ENCODE measurements around the gene MAGEA12. TPM values are rescaled to one million over a fixed set of nuclear protein-coding genes. Genes with fewer than 3 reads are reported as not detected.
A peak's percentile ranks its signal among the peaks of the same experiment; 100 is the strongest.
"Not testable (repeated sequence)": the region's sequence is repeated elsewhere in the genome, so short reads cannot be mapped to it uniquely, and the experiment has no call there.

Gene MAGEA12
- 133 and 153 TPM in 2 replicates for total RNA-seq (2014; rRNA removed; shearing (Covaris generic))
- polyA plus RNA-seq (2015; cell fraction: cytosol; rRNA removed), result 110 and 111 TPM in 2 replicates
- 79.8 and 101 TPM in 2 replicates for polyA plus RNA-seq (2015; cell fraction: nucleus; rRNA removed)

GRCh38 chrX:152733261-152733975, at the start of gene MAGEA12, which contains the start of gene CSAG1:
Gene MAGEA12, plus strand, starts transcription at chrX:152733757. Its CDS starts 2,405 bp downstream, at chrX:152736162.
Gene CSAG1, minus strand, starts transcription at chrX:152733721. Its CDS starts 1,261 bp downstream, at chrX:152732460.
- DNase-seq (ENCODE audit: low read depth, low spot score), result peak; percentile 85
- in situ Hi-C loops (cut with HindIII; ENCODE audit: low pct_unique_long_range_greater_than_20kb, low sequenced_read_pairs), result no loop called here

- DNase-seq (ENCODE audit: low read depth, low spot score); in situ Hi-C loops (cut with HindIII; ENCODE audit: low pct_unique_long_range_greater_than_20kb, low sequenced_read_pairs): not testable (repeated sequence)
Observed at GRCh38 chrX:152697952-152698931, 35.3 kb upstream of the MAGEA12 start, which contains the start of gene MAGEA3. Gene MAGEA3, plus strand, starts transcription at chrX:152698794. Its CDS starts 2,039 bp downstream, at chrX:152700833.

- in situ Hi-C loops (cut with HindIII; ENCODE audit: low pct_unique_long_range_greater_than_20kb, low sequenced_read_pairs); DNase-seq (ENCODE audit: low read depth, low spot score): not testable (repeated sequence)
Observed at GRCh38 chrX:152700390-152700789, 33.2 kb upstream of the MAGEA12 start.

GRCh38 chrX:152706500-152706899, 27.1 kb upstream of the MAGEA12 start:
- in situ Hi-C loops (cut with HindIII; ENCODE audit: low pct_unique_long_range_greater_than_20kb, low sequenced_read_pairs); DNase-seq (ENCODE audit: low read depth, low spot score): not testable (repeated sequence)

GRCh38 chrX:152709173-152709572, 24.4 kb upstream of the MAGEA12 start, which contains the start of gene CSAG2:
Gene CSAG2, minus strand, starts transcription at chrX:152709273. Its CDS starts 161 bp downstream, at chrX:152709112.
- DNase-seq (ENCODE audit: low read depth, low spot score); in situ Hi-C loops (cut with HindIII; ENCODE audit: low pct_unique_long_range_greater_than_20kb, low sequenced_read_pairs): not testable (repeated sequence)

- DNase-seq (ENCODE audit: low read depth, low spot score); in situ Hi-C loops (cut with HindIII; ENCODE audit: low pct_unique_long_range_greater_than_20kb, low sequenced_read_pairs): not testable (repeated sequence)
Observed at GRCh38 chrX:152713195-152713594, 20.4 kb upstream of the MAGEA12 start.

GRCh38 chrX:152713815-152714787, 19.5 kb upstream of the MAGEA12 start, which contains the start of gene MAGEA2B:
Gene MAGEA2B, plus strand, starts transcription at chrX:152714628. Its CDS starts 2,479 bp downstream, at chrX:152717107.
- in situ Hi-C loops (cut with HindIII; ENCODE audit: low pct_unique_long_range_greater_than_20kb, low sequenced_read_pairs); DNase-seq (ENCODE audit: low read depth, low spot score): not testable (repeated sequence)

- in situ Hi-C loops (cut with HindIII; ENCODE audit: low pct_unique_long_range_greater_than_20kb, low sequenced_read_pairs), result no loop called here
- no peak for DNase-seq (ENCODE audit: low read depth, low spot score)
Observed at GRCh38 chrX:152725409-152725808, 8.1 kb upstream of the MAGEA12 start.

GRCh38 chrX:152734143-152734858, 744 bp downstream of the MAGEA12 start:
- in situ Hi-C loops (cut with HindIII; ENCODE audit: low pct_unique_long_range_greater_than_20kb, low sequenced_read_pairs); DNase-seq (ENCODE audit: low read depth, low spot score): not testable (repeated sequence)

- DNase-seq (ENCODE audit: low read depth, low spot score), result no peak
- in situ Hi-C loops (cut with HindIII; ENCODE audit: low pct_unique_long_range_greater_than_20kb, low sequenced_read_pairs), result no loop called here
Observed at GRCh38 chrX:152735101-152735500, 1.5 kb downstream of the MAGEA12 start.

- in situ Hi-C loops (cut with HindIII; ENCODE audit: low pct_unique_long_range_greater_than_20kb, low sequenced_read_pairs), result no loop called here
- DNase-seq (ENCODE audit: low read depth, low spot score), result no peak
Observed at GRCh38 chrX:152735860-152736511, 2.4 kb downstream of the MAGEA12 start.

GRCh38 chrX:152736528-152736927, 3.0 kb downstream of the MAGEA12 start:
- in situ Hi-C loops (cut with HindIII; ENCODE audit: low pct_unique_long_range_greater_than_20kb, low sequenced_read_pairs); DNase-seq (ENCODE audit: low read depth, low spot score): not testable (repeated sequence)

GRCh38 chrX:152738560-152738959, 5.0 kb downstream of the MAGEA12 start:
- DNase-seq (ENCODE audit: low read depth, low spot score), result no peak
- in situ Hi-C loops (cut with HindIII; ENCODE audit: low pct_unique_long_range_greater_than_20kb, low sequenced_read_pairs), result no loop called here

GRCh38 chrX:152753686-152754650, 20.4 kb downstream of the MAGEA12 start, which contains the start of gene MAGEA2:
Gene MAGEA2, minus strand, starts transcription at chrX:152753842. Its CDS starts 2,479 bp downstream, at chrX:152751363.
- in situ Hi-C loops (cut with HindIII; ENCODE audit: low pct_unique_long_range_greater_than_20kb, low sequenced_read_pairs); DNase-seq (ENCODE audit: low read depth, low spot score): not testable (repeated sequence)
